GM21515 (cell line): Measurements from ENCODE around the gene RIOX2.
"Not testable (repeated sequence)": the region's sequence is repeated elsewhere in the genome, so short reads cannot be mapped to it uniquely, and the experiment has no call there.

Experiments used
- ATAC-seq: cut with Tn5 transposase; IDR thresholded peaks from one replicate; pipeline ENCODE4 v1.9.1; 2021; ENCODE audit not compliant: unreplicated experiment

RIOX2 gene

DNA sequence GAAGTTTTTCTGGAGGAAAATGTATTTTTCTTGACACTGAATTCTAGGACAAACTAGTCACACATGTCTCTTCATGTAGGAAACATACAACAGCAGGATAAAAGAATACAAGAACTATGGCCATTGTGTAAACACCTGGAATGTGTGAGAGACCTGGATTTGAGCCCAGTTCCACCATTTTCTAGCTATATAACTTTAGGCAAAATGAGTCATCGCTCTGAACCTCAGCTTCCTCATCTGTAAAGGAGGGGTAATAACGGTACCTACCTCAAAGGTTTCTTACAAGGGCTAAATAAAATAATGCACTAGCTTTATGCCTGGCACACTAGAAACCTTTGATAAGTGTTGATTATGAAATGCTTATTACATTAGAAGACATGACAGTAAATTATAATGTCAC lies 57.8 kb downstream of the RIOX2 start:
- ATAC-seq: no peak

DNA sequence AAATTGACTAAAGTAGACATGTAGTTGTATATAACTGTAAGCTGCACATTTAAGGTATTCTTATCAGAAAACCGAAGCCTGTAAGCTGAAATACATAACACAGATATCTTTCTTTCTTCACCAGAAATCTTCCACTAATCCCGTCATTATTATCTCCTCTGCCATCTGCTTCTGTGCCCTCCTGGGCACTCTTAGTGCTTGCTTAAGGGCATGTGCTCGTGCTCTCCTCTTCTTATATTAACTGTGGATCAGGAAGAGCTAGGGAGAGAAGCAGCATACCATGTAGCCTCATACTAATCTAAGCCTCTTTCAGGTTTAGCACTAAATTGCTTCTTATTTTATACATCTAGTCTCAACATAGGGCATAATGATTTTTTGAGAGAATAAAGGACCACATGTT lies 60.8 kb downstream of the RIOX2 start:
- ATAC-seq: no peak

DNA sequence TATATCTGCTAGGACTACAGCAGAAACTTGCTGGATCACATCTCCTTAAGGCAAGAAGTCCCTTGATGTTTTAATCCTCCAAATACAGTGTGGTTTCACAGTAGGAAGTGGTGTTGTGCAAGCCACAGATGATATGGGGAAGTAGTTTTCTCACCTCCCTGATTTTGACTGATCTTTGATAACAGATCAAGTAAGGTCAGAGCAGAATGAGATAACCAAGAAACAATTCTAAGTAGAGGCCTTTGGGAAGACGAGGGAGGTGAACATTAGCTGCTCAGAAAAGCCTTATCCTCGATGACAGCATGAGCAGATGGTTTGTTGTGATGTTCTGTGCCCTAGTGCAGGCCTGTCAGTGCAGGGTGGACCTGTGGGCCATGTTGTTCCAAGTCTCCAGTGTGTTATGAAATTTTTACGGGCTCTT lies 61.3 kb downstream of the RIOX2 start:
- no peak for ATAC-seq

DNA sequence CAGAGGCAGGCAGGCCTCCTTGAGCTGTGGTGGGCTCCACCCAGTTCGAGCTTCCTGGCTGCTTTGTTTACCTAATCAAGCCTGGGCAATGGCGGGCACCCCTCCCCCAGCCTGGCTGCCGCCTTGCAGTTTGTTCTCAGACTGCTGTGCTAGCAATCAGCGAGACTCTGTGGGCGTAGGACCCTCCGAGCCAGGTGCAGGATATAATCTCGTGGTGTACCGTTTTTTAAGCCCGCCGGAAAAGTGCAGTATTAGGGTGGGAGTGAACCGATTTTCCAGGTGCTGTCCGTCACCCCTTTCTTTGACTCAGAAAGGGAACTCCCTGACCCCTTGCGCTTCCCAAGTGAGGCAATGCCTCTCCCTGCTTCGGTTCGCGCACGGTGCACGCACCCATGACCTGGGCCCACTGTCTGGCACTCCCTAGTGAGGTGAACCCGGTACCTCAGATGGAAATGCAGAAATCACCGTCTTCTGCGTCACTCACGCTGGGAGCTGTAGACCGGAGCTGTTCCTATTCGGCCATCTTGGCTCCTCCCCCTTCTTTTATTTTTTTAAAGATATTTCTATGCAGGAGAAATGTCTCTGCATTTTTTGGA lies 61.9 kb downstream of the RIOX2 start:
- not testable (repeated sequence) for ATAC-seq

DNA sequence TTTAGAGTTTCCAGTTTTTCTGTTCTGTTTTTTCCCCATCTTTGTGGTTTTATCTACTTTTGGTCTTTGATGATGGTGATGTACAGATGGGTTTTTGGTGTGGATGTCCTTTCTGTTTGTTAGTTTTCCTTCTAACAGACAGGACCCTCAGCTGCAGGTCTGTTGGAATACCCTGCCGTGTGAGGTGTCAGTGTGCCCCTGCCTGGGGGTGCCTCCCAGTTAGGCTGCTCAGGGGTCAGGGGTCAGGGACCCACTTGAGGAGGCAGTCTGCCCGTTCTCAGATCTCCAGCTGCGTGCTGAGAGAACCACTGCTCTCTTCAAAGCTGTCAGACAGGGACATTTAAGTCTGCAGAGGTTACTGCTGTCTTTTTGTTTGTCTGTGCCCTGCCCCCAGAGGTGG lies 62.4 kb downstream of the RIOX2 start:
- ATAC-seq: not testable (repeated sequence)

DNA sequence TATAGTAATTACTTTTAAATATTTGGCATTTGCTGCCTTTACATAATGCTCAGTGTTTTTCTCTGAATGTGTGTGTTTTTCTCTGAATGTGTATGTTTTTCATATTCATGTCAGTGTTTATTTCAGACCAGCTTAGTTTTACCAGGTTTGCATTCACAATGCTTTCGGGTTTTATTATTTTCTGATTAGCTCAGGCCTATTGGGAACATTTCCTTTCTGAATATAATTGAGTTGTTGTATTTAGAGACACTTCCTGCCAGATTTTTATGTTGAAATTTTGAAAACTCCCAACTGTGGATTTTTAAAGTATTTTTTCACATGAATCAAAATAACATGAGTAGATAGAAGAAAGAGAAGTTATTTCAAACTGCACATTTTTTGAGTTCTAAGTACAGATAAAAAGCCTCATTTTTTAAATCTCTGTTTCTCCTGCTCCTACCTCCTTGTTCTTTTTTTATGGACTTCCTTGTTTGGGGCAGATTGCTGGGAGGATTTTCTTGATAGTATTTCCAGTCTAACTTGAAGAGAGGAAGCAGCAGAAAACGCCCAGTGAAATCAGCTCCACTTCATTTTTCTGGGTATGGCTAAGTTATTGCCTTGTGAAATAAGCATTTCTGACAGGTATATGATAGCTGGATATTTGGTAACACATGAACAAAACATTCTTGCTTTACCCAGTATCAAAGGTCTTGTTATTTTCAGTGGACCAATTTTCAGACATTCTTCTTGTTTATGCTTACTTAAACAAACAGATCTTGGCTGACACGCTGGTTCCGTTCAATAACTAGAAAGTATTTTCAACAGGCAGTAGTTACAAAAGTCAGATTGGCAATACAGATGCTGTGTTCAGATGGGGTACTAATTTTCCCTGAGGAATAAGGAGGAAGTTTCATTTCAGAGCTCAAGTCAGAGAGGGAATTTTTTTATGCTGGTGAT lies 70.7 kb downstream of the RIOX2 start:
- ATAC-seq: no peak

DNA sequence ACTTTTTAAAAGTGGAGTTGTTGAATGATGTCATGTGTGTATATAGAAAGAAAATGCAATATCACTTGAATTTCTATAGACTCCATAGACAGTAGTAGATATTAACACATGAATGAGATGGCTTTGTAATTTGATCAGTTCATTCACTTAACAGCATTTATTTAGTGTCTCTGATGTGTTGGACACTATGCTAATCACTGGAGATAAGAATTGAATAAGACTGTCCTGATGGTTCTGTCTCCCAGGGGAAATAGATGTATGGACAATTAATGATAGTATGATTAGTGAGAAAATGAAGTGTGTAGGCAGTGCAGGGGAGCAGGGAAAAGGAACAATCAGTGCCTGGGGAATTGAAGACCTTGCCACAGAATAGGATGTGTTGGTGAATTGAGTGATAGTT lies 72.9 kb downstream of the RIOX2 start:
- ATAC-seq: no peak

DNA sequence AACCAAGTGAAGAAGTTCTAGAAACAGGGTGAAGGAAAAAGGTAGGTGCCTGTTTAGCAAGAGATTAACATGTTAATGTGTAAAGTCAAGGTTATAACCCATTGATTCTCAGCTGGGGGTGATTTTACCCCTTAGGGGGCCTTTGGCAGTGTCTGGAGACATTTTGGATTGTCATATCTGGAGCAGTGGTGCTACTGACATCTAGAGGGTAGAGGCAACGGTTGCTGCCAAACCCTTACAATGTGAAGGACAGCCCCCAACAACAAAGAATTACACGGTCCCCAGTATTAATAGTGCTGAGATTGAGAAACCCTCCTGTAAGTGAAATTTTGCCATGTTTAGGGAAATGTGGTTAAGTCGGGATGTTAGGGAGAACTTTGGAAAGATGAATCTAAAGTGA lies 75.7 kb downstream of the RIOX2 start:
- ATAC-seq: no peak

DNA sequence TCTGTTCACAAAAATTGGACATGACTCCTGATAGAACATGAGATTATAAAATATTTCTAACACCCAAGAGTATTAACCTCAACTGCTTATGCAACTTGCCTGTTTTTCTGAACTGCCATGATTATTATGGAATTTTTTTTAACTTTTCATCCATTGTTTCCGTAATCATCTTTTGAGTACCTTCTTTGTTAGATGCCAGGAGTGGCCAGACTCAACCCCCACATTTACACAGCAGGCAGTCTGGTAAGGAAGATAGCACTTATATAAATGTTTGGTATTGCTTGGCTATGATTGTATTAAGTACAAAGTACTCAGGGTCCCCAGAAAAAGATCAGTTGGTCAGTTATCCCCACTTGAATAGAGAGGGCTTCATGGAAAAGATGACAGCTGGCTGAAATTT lies 76.1 kb downstream of the RIOX2 start:
- no peak for ATAC-seq

DNA sequence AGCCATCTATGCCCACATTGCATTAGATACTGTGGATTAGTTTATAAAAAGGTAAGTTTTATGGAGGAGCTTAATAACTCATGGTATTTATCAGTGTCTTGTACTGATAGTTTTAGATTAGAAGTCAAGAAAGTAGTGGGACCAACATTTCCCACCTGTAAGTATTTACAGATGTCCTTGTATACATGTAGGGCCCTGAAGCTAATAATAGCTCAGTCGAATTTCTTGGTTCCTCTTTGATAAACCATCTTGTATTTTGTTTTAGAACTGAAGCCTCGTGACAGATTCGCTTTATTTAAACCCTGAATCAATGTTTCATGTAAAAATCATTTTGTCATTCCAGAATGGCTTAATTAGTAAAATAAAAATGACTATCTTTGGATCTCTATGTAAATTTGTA lies 77.0 kb downstream of the RIOX2 start:
- ATAC-seq: peak; percentile 78

DNA sequence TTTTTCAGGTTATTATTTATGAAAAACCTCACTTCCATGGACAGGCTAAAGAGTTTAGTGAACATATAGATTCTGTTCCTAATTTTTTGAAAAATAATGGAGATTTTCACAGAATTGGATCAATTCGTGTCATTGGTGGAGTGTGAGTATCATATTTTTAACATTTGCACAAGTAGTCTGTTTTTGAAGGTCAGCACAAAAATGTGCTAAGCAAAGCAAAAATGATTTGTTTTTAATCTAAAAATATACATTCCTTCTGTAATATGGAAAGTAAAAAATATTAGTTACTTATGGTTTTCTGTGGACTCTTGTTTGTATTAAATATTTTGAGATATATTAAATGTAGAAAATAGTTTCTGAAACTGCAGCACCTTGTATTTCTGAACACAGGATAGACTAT lies 79.4 kb downstream of the RIOX2 start:
- no peak for ATAC-seq
